ENCODE measurements around the gene KRTAP4-16.
"Not testable (repeated sequence)": the region's sequence is repeated elsewhere in the genome, so short reads cannot be mapped to it uniquely, and the experiment has no call there.

KRTAP4-16 gene

DNA sequence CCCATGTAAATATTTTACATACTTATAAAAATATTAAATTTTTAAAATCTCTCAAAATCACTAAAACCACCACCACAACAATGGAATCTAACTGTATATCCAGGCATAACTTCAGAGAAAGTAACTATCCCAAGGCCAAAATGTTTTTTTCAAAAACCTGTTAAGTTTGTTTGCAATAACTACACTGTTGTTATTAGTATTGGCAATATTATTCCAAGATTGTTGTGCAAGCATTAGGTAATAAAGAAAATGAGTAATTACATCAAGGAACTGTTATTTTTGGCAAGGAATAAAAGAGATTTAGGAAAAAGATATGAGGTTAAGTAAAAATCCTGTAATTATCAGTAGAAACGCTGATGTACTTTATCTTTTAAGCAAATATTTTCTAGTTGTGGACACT is 25.4 kb upstream of the KRTAP4-16 start:
- Histone ChIP-seq H2AFZ (ENCODE audit: low read depth) (no peak overlapping the region), H3K27me3 (ENCODE audit: insufficient read depth, low read depth) (no peaks in the 10 kb centered on the region), H3K9ac (no peak overlapping the region), H4K20me1 (ENCODE audit: insufficient read depth) (no peaks in the 10 kb centered on the region), H3K4me1 (ENCODE audit: low read depth, poor library complexity, severe bottlenecking) (no peaks in the 10 kb centered on the region), H3K27ac (no peak overlapping the region), H3K79me2 (ENCODE audit: insufficient read depth, low read depth) (no peaks in the 10 kb centered on the region), H3K4me3 (IDR thresholded peaks at IDR 0.05; ENCODE audit: insufficient read depth, low read depth, low read length) (no peak overlapping the region), H3K36me3 (ENCODE audit: insufficient read depth) (no peaks in the 10 kb centered on the region), H3K4me2 (no peak overlapping the region)
- TF ChIP-seq, protein P1, sequence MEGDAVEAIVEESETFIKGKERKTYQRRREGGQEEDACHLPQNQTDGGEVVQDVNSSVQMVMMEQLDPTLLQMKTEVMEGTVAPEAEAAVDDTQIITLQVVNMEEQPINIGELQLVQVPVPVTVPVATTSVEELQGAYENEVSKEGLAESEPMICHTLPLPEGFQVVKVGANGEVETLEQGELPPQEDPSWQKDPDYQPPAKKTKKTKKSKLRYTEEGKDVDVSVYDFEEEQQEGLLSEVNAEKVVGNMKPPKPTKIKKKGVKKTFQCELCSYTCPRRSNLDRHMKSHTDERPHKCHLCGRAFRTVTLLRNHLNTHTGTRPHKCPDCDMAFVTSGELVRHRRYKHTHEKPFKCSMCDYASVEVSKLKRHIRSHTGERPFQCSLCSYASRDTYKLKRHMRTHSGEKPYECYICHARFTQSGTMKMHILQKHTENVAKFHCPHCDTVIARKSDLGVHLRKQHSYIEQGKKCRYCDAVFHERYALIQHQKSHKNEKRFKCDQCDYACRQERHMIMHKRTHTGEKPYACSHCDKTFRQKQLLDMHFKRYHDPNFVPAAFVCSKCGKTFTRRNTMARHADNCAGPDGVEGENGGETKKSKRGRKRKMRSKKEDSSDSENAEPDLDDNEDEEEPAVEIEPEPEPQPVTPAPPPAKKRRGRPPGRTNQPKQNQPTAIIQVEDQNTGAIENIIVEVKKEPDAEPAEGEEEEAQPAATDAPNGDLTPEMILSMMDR (conservative IDR thresholded peaks at IDR 0.05; ENCODE audit: low read depth, low read length): no peak

DNA sequence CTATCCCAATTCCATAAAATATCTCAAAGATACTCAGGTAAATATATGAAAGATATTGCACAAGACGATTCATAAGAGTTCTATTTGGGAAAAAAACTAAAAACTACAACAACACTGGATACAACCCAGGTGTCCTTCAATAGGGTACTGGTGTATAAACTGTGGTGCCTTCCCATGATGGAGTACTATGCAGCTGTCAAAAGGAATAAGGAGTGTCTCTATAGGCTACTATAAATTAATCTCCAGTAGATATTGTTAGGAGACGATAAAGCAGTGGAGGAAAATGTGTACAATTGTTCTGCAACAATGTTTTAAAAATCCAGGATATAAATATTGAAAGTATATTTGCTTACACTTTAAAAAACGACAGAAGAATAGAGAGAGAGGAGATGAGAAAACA is 24.4 kb upstream of the KRTAP4-16 start:
- TF ChIP-seq, protein P1 (conservative IDR thresholded peaks at IDR 0.05; ENCODE audit: low read depth, low read length): no peak
- H3K27me3 ChIP-seq (ENCODE audit: insufficient read depth, low read depth): no peaks in the 10 kb centered on the region
- no peak overlapping the region for H3K4me2 ChIP-seq
- no peaks in the 10 kb centered on the region for H3K79me2 ChIP-seq (ENCODE audit: insufficient read depth, low read depth)
- no peak overlapping the region for H3K4me3 ChIP-seq (IDR thresholded peaks at IDR 0.05; ENCODE audit: insufficient read depth, low read depth, low read length)
- no peaks in the 10 kb centered on the region for H4K20me1 ChIP-seq (ENCODE audit: insufficient read depth)
- no peak overlapping the region for H3K27ac ChIP-seq
- H3K9ac ChIP-seq: no peak overlapping the region
- no peak overlapping the region for H2AFZ ChIP-seq (ENCODE audit: low read depth)
- H3K36me3 ChIP-seq (ENCODE audit: insufficient read depth): no peaks in the 10 kb centered on the region
- H3K4me1 ChIP-seq (ENCODE audit: low read depth, poor library complexity, severe bottlenecking): no peaks in the 10 kb centered on the region

DNA sequence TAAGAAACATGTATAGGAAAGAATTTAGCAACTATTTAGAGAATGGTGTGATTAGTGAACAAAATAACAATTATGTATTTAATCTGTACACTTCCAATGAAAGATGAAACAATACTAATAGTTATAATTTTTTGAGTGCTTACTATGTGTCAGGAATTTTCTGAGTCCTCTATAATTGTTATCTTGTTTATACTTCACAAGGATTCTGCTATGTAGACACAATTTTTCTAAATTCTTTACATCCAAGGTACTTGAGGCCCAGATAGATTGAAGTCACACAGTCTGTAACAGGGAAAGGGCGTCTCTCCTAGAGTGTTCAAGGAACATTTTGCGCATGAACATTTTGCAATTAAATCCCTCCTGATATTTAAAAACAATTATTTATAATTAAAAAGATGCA is 23.1 kb upstream of the KRTAP4-16 start:
- Histone ChIP-seq H3K79me2 (ENCODE audit: insufficient read depth, low read depth) (no peaks in the 10 kb centered on the region), H3K36me3 (ENCODE audit: insufficient read depth) (no peaks in the 10 kb centered on the region), H3K9ac (no peak overlapping the region), H3K4me3 (IDR thresholded peaks at IDR 0.05; ENCODE audit: insufficient read depth, low read depth, low read length) (no peak overlapping the region), H3K27ac (no peak overlapping the region), H4K20me1 (ENCODE audit: insufficient read depth) (no peaks in the 10 kb centered on the region), H2AFZ (ENCODE audit: low read depth) (no peak overlapping the region), H3K4me2 (no peak overlapping the region), H3K27me3 (ENCODE audit: insufficient read depth, low read depth) (no peaks in the 10 kb centered on the region), H3K4me1 (ENCODE audit: low read depth, poor library complexity, severe bottlenecking) (no peaks in the 10 kb centered on the region)
- TF ChIP-seq, protein P1 (conservative IDR thresholded peaks at IDR 0.05; ENCODE audit: low read depth, low read length): no peak

DNA sequence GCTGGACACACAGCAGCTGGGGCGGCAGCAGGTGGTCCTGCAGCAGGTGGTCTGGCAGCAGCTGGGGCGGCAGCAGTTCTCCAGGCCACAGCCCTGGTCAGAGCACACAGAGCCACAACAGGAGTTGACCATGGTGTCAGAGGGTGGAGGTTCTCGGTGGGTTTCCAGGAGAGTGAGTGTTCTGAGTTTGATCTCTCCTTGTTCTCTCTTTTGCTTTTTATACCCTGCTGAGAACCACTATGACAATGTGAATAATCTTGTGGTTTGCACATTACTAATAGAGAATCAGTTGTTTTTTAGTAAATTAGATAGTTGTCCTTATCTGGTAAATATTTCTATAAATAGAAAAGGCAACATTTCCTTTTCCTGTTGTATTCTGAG is 22.0 kb upstream of the KRTAP4-16 start, which contains the start of gene KRTAP4-12:
Gene KRTAP4-12 (minus strand): TSS at position 192 of the 381 bp plus-strand sequence. CDS start 60 bp downstream, at position 132.
- H2AFZ ChIP-seq (ENCODE audit: low read depth): not testable (repeated sequence)

DNA sequence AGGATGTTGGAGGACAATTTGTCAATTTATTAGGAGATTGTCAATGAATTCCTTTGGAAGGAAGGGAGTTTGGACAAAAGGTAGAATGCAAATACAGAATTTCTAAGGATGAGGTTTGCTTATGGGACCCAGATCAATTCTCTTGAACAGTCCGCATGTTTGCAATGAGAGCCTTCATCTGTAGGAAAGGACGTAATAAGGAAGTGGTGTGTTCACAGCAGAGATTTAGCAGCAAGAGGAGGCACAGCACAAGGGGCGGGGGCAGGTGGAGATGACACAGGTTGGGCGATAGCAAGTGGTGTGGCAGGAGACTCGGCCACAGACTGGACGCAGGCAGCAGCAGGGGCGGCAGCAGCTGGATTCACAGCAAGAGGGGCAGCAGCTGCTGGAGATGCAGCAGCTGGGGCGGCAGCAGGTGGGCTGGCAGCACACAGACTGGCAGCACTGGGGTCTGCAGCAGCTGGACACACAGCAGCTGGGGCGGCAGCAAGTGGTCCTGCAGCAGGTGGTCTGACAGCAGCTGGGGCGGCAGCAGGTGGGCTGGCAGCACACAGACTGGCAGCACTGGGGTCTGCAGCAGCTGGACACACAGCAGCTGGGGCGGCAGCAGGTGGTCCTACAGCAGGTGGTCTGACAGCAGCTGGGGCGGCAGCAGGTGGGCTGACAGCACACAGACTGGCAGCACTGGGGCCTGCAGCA is 21.4 kb upstream of the KRTAP4-16 start:
- not testable (repeated sequence) for H3K9ac ChIP-seq; H4K20me1 ChIP-seq (ENCODE audit: insufficient read depth); H3K4me2 ChIP-seq; H2AFZ ChIP-seq (ENCODE audit: low read depth); H3K36me3 ChIP-seq (ENCODE audit: insufficient read depth); H3K4me3 ChIP-seq (IDR thresholded peaks at IDR 0.05; ENCODE audit: insufficient read depth, low read depth, low read length); H3K79me2 ChIP-seq (ENCODE audit: insufficient read depth, low read depth); H3K27me3 ChIP-seq (ENCODE audit: insufficient read depth, low read depth); H3K27ac ChIP-seq; H3K4me1 ChIP-seq (ENCODE audit: low read depth, poor library complexity, severe bottlenecking)

More for the DNA sequence above, 22.0 kb upstream of the KRTAP4-16 start, which contains the start of gene KRTAP4-12:
- H3K9ac ChIP-seq; H3K36me3 ChIP-seq (ENCODE audit: insufficient read depth); H4K20me1 ChIP-seq (ENCODE audit: insufficient read depth); H3K79me2 ChIP-seq (ENCODE audit: insufficient read depth, low read depth); H3K4me1 ChIP-seq (ENCODE audit: low read depth, poor library complexity, severe bottlenecking); H3K4me3 ChIP-seq (IDR thresholded peaks at IDR 0.05; ENCODE audit: insufficient read depth, low read depth, low read length); H3K4me2 ChIP-seq; H3K27ac ChIP-seq; H3K27me3 ChIP-seq (ENCODE audit: insufficient read depth, low read depth): not testable (repeated sequence)
